ENCODE results near the gene ITGB4.
A peak's percentile ranks its signal among the peaks of the same experiment; 100 is the strongest.

Gene ITGB4

GRCh38 chr17:75795820-75796607 lies 74.8 kb downstream of the ITGB4 start:
- Mint-ChIP-seq H3K4me3 (no peak overlapping the region), H3K36me3 (ENCODE audit: insufficient read depth) (peaks cover 32% of the 10 kb centered on the region), H3K27me3 (no peaks in the 10 kb centered on the region), H3K9me3 (no peaks in the 10 kb centered on the region), H3K27ac (no peak overlapping the region), H3K4me1 (ENCODE audit: low read depth in 2 of 2) (peaks cover 2 to 12% of the 10 kb centered on the region in 2 donors)
- DNase-seq, result no peak
- no peak for ATAC-seq (replicated peaks)

- Mint-ChIP-seq H3K27ac (no peak overlapping the region), H3K4me3 (no peak overlapping the region), H3K4me1 (ENCODE audit: low read depth in 2 of 2) (peaks cover 0 to 7% of the 10 kb centered on the region in 2 donors), H3K36me3 (ENCODE audit: insufficient read depth) (peaks cover 45% of the 10 kb centered on the region), H3K9me3 (no peaks in the 10 kb centered on the region), H3K27me3 (no peaks in the 10 kb centered on the region)
- DNase-seq, result no peak
- no peak for ATAC-seq (replicated peaks)
Measured at GRCh38 chr17:75799402-75799801, 78.1 kb downstream of the ITGB4 start.

GRCh38 chr17:75803883-75804282 lies 82.6 kb downstream of the ITGB4 start:
- no peaks in the 10 kb centered on the region for H3K9me3 Mint-ChIP-seq
- DNase-seq, result no peak
- peaks cover 3 to 10% of the 10 kb centered on the region in 2 donors for H3K4me1 Mint-ChIP-seq (ENCODE audit: low read depth in 2 of 2)
- no peak overlapping the region for H3K4me3 Mint-ChIP-seq
- peak overlapping the region in 1 of 2 donors; percentile 63 for H3K27ac Mint-ChIP-seq
- no peaks in the 10 kb centered on the region for H3K27me3 Mint-ChIP-seq
- peaks cover 35% of the 10 kb centered on the region for H3K36me3 Mint-ChIP-seq (ENCODE audit: insufficient read depth)
- no peak for ATAC-seq (replicated peaks)

- H3K4me3 Mint-ChIP-seq, result no peak overlapping the region
- DNase-seq (no peak), ATAC-seq (replicated peaks) (no peak)
- H3K27ac Mint-ChIP-seq, result no peak overlapping the region
- H3K4me1 Mint-ChIP-seq (ENCODE audit: low read depth in 2 of 2), result peaks cover 3 to 10% of the 10 kb centered on the region in 2 donors
- no peaks in the 10 kb centered on the region for H3K9me3 Mint-ChIP-seq
- H3K36me3 Mint-ChIP-seq (ENCODE audit: insufficient read depth), result peaks cover 22% of the 10 kb centered on the region
- no peaks in the 10 kb centered on the region for H3K27me3 Mint-ChIP-seq
Measured at GRCh38 chr17:75806822-75807500, 85.7 kb downstream of the ITGB4 start.

All from effector memory CD8-positive, alpha-beta T cell (primary cell).